Nephron (organoid): ENCODE measurements around the gene CA7.

ENCODE experiments used
- H3K27ac Mint-ChIP-seq, 3 experiments: 2 replicates each; pipeline ENCODE4 v1.8.0; 2020; ENCODE audit warnings: mixed read lengths in 3 of 3, mild to moderate bottlenecking in 2 of 3, moderate library complexity in 1 of 3
- H3K27me3 Mint-ChIP-seq: 2 replicates; pipeline ENCODE4 v1.8.0; 2021; ENCODE audit warnings: low read depth, mild to moderate bottlenecking, moderate library complexity, mixed read lengths
- H3K36me3 Mint-ChIP-seq: 2 replicates; pipeline ENCODE4 v1.8.0; 2020; ENCODE audit warnings: low read depth, mixed read lengths
- H3K4me1 Mint-ChIP-seq: 2 replicates; pipeline ENCODE4 v1.8.0; 2020; ENCODE audit warnings: mixed read lengths
- H3K4me3 Mint-ChIP-seq, 3 experiments: 2 replicates each; pipeline ENCODE4 v1.8.0; 2020; ENCODE audit warnings: mild to moderate bottlenecking in 3 of 3, mixed read lengths in 3 of 3, moderate library complexity in 2 of 3
- H3K9me3 Mint-ChIP-seq: 2 replicates; pipeline ENCODE4 v1.8.0; 2020; ENCODE audit warnings: mixed read lengths
- TF ChIP-seq, protein P1 (sequence below), 3 experiments: fragments of 200-600 bp; sonication (generic); IDR thresholded peaks; one replicate each; pipeline ENCODE4 v1.5.0; 2021; ENCODE audit warnings: antibody characterized with exemption in 3 of 3; ENCODE audit not compliant: unreplicated experiment in 3 of 3

CA7 gene

DNA sequence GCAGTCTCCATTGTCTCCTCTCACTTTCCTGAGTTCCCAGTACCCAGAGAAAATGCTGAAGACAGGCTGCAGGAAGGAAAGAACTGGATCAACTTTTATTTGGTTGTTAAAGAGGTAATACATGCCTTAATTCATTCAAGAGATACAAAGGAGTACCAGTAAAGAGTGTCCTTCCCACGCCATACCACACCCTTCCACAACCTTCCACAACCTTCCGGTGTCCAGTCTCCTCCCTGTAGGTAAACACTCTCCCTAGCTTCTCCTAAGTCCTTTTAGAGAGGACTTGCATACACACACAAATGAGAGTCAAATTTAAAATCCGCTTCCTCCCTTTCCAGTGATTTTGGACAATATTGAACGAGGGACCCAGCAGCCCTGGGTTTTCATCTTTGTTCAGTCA is 2.8 kb upstream of the CA7 start:
- Mint-ChIP-seq H3K9me3 (peaks cover 11% of the 10 kb centered on the region), H3K36me3 (no peaks in the 10 kb centered on the region), H3K4me1 (peaks cover 12% of the 10 kb centered on the region), H3K27me3 (peaks cover 74% of the 10 kb centered on the region), H3K27ac (no peak overlapping the region), H3K4me3 (no peak overlapping the region)
- TF ChIP-seq, protein P1, sequence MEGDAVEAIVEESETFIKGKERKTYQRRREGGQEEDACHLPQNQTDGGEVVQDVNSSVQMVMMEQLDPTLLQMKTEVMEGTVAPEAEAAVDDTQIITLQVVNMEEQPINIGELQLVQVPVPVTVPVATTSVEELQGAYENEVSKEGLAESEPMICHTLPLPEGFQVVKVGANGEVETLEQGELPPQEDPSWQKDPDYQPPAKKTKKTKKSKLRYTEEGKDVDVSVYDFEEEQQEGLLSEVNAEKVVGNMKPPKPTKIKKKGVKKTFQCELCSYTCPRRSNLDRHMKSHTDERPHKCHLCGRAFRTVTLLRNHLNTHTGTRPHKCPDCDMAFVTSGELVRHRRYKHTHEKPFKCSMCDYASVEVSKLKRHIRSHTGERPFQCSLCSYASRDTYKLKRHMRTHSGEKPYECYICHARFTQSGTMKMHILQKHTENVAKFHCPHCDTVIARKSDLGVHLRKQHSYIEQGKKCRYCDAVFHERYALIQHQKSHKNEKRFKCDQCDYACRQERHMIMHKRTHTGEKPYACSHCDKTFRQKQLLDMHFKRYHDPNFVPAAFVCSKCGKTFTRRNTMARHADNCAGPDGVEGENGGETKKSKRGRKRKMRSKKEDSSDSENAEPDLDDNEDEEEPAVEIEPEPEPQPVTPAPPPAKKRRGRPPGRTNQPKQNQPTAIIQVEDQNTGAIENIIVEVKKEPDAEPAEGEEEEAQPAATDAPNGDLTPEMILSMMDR (IDR thresholded peaks at IDR 0.05; ENCODE audit: unreplicated experiment in 3 of 3) = no peak

GRCh38 chr16:66842765-66843164 is 1.4 kb upstream of the CA7 start:
- Mint-ChIP-seq H3K9me3 (peaks cover 11% of the 10 kb centered on the region), H3K27ac (no peak overlapping the region)

DNA sequence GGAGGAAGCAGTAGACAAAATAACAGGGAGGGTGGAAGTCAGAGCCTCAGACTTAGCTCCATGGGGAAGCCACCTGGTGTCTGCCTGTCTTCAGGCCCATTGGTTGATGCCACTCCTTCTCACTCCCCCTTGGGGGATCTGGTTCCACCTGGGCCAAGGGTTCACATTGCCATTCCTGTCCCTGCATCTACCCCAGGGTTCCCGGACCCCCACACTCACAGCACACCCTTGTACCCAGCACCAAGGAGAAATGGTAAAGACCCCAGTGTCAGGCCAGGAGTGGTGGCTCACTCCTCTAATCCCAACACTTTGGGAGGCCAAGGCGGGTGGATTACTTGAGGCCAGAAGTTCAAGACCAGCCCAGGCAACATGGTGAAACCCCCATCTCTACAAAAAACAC is 1.0 kb upstream of the CA7 start:
- Mint-ChIP-seq H3K36me3 (no peaks in the 10 kb centered on the region), H3K4me1 (peaks cover 12% of the 10 kb centered on the region), H3K9me3 (peaks cover 9% of the 10 kb centered on the region), H3K27ac (no peak overlapping the region), H3K27me3 (peaks cover 90% of the 10 kb centered on the region), H3K4me3 (peak overlapping the region; percentile 79 to 81 (median 79))
- TF ChIP-seq, protein P1 (IDR thresholded peaks at IDR 0.05; ENCODE audit: unreplicated experiment in 3 of 3) = no peak

More at GRCh38 chr16:66842765-66843164, 1.4 kb upstream of the CA7 start:
- H3K4me1 Mint-ChIP-seq = peaks cover 12% of the 10 kb centered on the region
- peaks cover 88% of the 10 kb centered on the region for H3K27me3 Mint-ChIP-seq
- TF ChIP-seq, protein P1 (IDR thresholded peaks at IDR 0.05; ENCODE audit: unreplicated experiment in 3 of 3) = no peak
- peak overlapping the region in 2 of 3 experiments; percentile 20 to 79 for H3K4me3 Mint-ChIP-seq
- H3K36me3 Mint-ChIP-seq = no peaks in the 10 kb centered on the region

- Mint-ChIP-seq H3K4me3 (peak overlapping the region; percentile 79 to 81 (median 79)), H3K9me3 (peaks cover 4% of the 10 kb centered on the region), H3K4me1 (peaks cover 12% of the 10 kb centered on the region), H3K27me3 (peaks cover 90% of the 10 kb centered on the region), H3K36me3 (no peaks in the 10 kb centered on the region), H3K27ac (no peak overlapping the region)
- TF ChIP-seq, protein P1 (IDR thresholded peaks at IDR 0.05; ENCODE audit: unreplicated experiment in 3 of 3) = no peak
Measured at GRCh38 chr16:66844009-66844341, 239 bp upstream of the CA7 start.

DNA sequence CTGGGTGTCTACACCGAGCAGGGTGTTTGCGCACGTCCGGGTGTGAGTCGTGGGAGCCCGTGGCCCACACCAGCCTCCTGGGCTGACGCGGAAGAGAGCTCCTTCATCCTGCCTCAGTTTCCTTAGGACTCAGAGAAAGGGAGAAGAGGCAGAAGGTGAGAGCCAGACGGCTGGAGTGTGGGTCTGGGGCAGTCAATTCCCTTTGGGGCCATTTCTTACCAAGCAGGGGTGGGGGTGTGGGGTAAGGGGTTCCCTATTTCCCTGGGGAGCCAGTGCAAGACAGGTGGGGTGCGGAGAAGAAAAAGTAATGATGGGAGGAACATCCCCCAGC is 831 bp downstream of the CA7 start:
- peaks cover 86% of the 10 kb centered on the region for H3K27me3 Mint-ChIP-seq
- H3K4me3 Mint-ChIP-seq = peak overlapping the region; percentile 27 to 54 (median 54)
- H3K4me1 Mint-ChIP-seq = peaks cover 12% of the 10 kb centered on the region
- TF ChIP-seq, protein P1 (IDR thresholded peaks at IDR 0.05; ENCODE audit: unreplicated experiment in 3 of 3) = no peak
- no peaks in the 10 kb centered on the region for H3K36me3 Mint-ChIP-seq
- no peak overlapping the region for H3K27ac Mint-ChIP-seq
- no peaks in the 10 kb centered on the region for H3K9me3 Mint-ChIP-seq

- no peak overlapping the region for H3K27ac Mint-ChIP-seq
- H3K4me3 Mint-ChIP-seq = peak overlapping the region; percentile 50 to 63 (median 63)
- H3K36me3 Mint-ChIP-seq = no peaks in the 10 kb centered on the region
- H3K9me3 Mint-ChIP-seq = no peaks in the 10 kb centered on the region
- peaks cover 86% of the 10 kb centered on the region for H3K27me3 Mint-ChIP-seq
- TF ChIP-seq, protein P1 (IDR thresholded peaks at IDR 0.05; ENCODE audit: unreplicated experiment in 3 of 3) = no peak
- H3K4me1 Mint-ChIP-seq = peaks cover 12% of the 10 kb centered on the region
Measured at GRCh38 chr16:66845791-66846221, 1.6 kb downstream of the CA7 start.
